NCI-H446 treated with DMSO at 0.1 percent for 48 hours (cell line): ENCODE data around the gene FNBP1L.

Experiments
- DNase-seq: peaks from one replicate; lab custom pipeline; 2025; lab: John Stamatoyannopoulos, UW

Gene FNBP1L

DNA sequence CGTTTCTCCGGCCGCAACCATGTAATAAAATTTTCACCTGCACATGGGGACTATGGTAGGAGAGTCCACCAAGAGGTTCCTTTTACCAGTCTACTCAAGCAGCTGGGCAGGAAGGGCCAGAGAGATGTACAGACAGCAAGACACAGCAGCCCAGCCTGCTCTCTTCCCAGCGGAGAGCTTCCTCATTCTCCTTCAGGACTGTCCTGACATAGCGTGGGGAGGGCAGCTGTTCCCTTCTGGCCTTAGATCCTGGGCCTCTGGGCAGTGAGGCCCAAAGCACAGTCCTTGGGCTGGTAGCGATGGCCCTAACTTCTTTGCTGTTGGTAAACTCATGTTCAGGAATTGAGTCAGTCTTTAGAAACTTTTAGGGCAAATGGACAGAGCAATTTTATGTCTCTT, 144.6 kb downstream of the FNBP1L start:
- DNase-seq = no peak

DNA sequence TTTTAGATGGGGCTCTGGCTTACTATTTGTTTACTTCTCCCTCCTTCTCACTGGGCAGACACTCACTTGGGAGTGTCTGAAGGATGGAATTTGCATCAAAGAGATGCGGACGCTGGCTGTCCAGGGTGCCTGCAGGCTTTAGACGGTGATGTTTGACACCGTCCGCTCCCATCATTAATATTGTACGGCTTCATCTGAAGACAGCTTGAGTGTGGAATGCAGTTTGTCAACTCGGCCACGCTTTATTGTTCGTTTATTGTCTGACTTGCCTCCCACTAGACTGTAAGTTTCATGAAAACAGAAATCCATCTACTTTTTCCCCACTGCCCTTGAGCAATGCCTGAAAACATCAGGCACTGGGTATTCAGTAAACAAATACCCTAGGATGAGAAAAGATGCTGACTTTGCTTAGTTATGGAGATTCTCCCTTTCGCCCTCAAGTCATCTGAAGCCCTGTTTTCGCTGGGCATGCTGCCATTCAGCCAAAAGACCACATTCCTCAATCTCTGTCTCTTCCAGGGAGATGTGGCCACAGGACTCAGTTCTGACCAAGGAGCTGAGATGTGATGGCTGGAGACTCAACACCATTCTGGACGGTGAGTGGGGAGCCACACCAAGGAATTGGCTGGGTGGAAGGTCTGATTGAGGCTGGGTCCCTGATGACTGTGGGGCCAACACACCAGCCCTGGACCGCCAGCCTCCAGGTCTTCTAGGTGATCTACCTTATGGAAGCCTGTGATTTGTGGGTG, 146.1 kb downstream of the FNBP1L start:
- no peak for DNase-seq

- DNase-seq = no peak
These were observed 146.6 kb downstream of the FNBP1L start for GRCh38 chr1:93594603-93594880.

DNA sequence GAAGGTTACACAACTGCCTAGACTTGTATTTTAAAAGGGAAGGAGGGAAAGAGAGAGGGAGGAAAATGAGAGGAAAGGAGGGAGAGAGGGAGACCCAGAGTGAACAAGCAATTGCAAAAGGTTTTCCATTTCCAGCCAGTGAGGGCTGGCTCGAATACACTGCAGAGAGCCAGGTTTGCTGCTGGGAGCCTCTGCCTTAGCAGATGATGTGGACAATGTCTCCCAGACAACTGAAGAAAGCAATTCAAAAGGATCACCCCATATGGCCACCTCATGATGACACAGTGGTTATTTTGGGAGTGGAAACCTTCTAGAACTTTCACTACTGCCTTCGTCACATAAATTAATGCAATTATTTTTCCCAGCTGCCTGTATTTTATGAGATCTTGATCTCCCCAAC, 147.3 kb downstream of the FNBP1L start:
- peak; percentile 57 for DNase-seq

DNA sequence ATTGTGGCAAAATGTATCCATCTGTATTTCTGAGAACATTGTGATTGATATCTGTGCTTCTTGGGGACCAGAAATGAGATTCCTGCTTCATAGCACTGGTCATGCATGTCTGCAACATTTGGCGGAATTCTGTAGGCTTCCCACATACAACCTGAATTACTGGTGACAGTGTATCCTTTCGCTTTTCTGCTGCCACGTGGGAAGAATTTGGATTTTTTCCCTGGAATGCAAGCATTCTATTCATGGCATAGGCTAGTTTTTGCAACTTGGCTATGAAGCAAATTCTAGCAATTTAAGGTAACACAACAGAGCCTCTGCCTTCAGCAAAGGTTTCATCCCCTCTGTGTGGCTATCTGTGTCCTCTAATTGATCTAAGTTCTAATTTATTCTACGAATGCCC, 147.8 kb downstream of the FNBP1L start:
- DNase-seq = no peak

GRCh38 chr1:93596329-93597089, 148.6 kb downstream of the FNBP1L start:
- no peak for DNase-seq

GRCh38 chr1:93597709-93598108, 149.8 kb downstream of the FNBP1L start:
- peak; percentile 99 for DNase-seq

DNA sequence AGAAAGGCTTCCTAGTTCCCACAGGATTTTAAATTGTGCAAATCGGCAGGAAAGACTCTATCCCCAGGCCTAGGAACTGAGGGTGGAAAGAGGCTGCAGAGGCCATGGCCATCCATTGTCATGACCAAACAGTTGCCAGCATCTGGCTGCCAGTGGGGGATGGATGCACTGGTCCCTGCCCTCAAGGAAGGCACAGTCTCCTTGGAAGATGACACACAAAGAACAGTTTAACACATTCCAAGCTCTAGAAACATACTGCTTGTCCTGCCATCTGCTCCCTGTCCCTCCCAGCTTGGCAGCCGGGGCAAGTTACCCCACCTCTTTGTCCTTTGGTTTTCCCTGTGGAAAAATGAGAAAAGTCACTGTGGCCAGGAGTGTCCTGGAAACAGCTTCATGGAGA, 150.5 kb downstream of the FNBP1L start:
- DNase-seq = peak; percentile 58

GRCh38 chr1:93598861-93599439, 151.0 kb downstream of the FNBP1L start:
- DNase-seq = no peak

DNA sequence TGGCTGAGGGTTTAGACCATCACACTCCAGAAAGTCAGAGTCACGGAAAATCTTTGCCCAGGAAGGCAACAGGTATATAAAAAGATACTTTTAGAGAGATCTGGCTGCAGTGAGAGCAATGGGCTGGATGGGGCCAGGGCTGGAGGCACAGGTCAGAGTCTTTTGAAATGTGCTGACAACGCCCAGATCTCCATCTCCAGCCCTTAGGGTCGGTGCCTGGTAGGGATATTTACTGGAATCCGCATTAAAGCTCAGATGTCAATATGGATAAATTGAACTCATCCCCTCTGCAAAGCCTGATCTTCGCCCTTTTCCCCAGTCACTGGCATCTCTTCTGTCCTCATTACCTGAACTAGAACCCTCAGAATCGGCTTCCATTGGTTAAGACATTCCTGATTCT, 151.6 kb downstream of the FNBP1L start:
- no peak for DNase-seq

DNA sequence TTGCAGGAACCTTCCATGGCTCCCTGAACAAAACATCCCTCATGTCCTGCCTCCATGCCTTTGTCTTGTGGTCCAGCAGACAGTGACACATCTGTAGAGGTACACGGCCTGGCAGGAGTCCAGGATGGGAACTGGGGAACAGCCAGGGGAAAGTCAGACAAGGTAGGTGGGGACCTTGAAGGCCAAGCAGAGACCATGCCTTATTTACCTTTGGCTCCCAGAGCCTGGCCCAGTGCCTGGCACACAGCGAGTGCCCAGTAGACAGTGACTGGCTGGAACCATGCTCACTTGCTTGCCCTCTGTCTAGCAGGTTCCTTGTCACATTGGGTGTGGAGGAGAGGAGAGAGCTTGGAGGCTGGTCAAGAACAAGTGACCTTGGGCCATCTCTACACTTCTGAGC, 152.7 kb downstream of the FNBP1L start:
- DNase-seq = no peak

GRCh38 chr1:93601686-93602085, 153.8 kb downstream of the FNBP1L start:
- no peak for DNase-seq

DNA sequence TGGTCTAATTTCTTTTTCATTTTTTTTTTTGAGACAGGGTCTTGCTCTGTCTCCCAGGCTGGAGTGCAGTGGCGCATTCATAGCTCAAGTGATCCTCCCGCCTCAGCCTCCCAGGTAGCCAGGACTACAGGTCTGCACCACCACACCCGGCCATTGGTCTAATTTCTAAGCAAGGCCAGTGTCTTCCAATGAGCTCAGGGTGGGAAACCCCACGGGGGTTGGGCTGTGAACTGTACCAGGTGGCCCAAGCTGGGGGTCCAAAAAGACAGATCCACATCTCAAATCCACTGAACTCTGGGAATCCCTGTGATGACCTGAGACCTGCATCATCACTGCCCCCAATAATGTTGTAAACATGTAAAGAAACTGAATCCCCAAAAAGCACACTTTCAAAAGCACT, 154.2 kb downstream of the FNBP1L start:
- DNase-seq = no peak

DNA sequence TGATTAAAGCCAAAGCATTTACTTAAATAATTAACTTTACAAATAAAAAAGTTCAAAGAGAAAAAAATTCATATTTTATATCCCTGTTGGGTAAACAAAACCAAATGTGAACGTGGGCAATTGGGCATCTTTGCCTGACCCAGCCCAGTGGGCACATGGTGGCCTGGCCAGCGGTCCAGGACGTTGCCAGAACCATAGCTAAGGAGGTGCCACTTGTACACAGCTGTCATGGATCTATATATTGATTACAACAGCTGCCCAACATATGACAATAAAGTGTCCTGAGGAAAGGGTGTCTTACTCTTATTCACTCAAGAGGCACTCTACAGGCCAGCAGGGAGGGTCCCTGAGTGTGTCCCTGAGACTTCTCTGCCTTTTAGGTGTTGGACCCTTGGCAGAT, 155.2 kb downstream of the FNBP1L start:
- no peak for DNase-seq

DNA sequence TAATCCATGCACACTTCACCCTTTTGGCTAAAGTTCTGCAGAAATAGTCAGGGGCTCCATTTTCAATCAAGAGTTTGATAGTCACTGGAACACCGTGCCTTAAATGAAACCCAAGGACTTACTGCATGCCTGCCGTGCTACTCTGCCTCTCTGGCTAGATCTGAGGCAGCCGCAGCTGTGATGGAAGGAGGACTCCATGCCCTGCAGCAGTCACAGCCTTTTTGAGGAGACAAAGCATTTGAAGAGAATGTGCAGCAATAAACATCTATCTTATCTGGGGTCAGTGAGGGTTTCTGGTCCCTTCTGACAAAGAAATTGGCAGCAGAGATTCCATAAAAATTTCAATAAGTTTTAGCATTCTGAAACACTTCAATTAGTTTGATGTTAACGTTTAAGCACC, 155.7 kb downstream of the FNBP1L start:
- DNase-seq = no peak
